HEK293 (cell line): ENCODE data around the gene CCM2.

Experiments used
- ZBTB17 ChIP-seq: fragments of 450-650 bp; formaldehyde crosslinking; IDR thresholded peaks from 2 replicates; pipeline ENCODE4 v1.5.1; 2016; ENCODE audit warnings: missing biosample characterization, missing genetic modification characterization
- ZBTB8A ChIP-seq: fragments of 450-650 bp; formaldehyde crosslinking; IDR thresholded peaks from 2 replicates; pipeline ENCODE4 v1.5.1; 2016; ENCODE audit warnings: missing biosample characterization, missing genetic modification characterization
- TF ChIP-seq, protein P1 (sequence below): fragments of 450-650 bp; IDR thresholded peaks from 2 replicates; pipeline ENCODE4 v1.5.1; 2018; ENCODE audit warnings: missing biosample characterization, mild to moderate bottlenecking, missing genetic modification characterization

DNA sequence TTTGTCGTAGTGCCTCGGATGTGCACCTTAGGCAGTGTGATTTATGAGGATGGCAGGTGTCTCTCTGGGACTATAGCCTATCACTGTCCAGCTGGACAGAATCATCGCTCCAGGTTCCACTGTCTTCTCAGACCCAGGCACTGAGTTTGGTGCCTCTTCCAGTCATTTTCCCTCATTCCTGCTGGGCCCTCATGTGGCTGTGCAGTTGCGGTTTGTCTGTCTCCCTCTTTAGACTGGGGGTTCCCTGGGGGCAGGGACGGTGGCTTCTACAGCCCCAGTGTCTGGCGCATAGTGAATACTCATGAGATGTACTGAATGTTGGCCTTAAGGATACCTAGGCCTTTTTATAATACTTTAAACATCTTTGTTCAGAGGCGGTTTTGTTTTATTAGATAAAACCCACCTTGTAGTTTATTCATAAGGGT is 28.9 kb downstream of the CCM2 start:
- TF ChIP-seq ZBTB17 (tag by site-specific recombination): no peak
- TF ChIP-seq ZBTB8A (tag by site-specific recombination): no peak
- TF ChIP-seq, protein P1, sequence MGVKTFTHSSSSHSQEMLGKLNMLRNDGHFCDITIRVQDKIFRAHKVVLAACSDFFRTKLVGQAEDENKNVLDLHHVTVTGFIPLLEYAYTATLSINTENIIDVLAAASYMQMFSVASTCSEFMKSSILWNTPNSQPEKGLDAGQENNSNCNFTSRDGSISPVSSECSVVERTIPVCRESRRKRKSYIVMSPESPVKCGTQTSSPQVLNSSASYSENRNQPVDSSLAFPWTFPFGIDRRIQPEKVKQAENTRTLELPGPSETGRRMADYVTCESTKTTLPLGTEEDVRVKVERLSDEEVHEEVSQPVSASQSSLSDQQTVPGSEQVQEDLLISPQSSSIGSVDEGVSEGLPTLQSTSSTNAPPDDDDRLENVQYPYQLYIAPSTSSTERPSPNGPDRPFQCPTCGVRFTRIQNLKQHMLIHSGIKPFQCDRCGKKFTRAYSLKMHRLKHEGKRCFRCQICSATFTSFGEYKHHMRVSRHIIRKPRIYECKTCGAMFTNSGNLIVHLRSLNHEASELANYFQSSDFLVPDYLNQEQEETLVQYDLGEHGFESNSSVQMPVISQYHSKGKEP: no peak
